ENCODE data around the gene FCF1. TPM values are rescaled to one million over a fixed set of nuclear protein-coding genes. Genes with fewer than 3 reads are reported as not detected.

The FCF1 gene, protein sequence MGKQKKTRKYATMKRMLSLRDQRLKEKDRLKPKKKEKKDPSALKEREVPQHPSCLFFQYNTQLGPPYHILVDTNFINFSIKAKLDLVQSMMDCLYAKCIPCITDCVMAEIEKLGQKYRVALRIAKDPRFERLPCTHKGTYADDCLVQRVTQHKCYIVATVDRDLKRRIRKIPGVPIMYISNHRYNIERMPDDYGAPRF
- total RNA-seq (2014; rRNA removed; shearing (Covaris generic)) (58.7 and 61.3 TPM in 2 replicates), polyA plus RNA-seq (2016; fragmentation: Nextera tagmentation; extraction: Ambion mirVana) (30.3 and 31.5 TPM in 2 replicates)
- long read RNA-seq, partial matches to known transcripts, result 1 of 2 reads
- long read RNA-seq, other reads (novel, unspliced or antisense), result 1 of 2 reads

DNA sequence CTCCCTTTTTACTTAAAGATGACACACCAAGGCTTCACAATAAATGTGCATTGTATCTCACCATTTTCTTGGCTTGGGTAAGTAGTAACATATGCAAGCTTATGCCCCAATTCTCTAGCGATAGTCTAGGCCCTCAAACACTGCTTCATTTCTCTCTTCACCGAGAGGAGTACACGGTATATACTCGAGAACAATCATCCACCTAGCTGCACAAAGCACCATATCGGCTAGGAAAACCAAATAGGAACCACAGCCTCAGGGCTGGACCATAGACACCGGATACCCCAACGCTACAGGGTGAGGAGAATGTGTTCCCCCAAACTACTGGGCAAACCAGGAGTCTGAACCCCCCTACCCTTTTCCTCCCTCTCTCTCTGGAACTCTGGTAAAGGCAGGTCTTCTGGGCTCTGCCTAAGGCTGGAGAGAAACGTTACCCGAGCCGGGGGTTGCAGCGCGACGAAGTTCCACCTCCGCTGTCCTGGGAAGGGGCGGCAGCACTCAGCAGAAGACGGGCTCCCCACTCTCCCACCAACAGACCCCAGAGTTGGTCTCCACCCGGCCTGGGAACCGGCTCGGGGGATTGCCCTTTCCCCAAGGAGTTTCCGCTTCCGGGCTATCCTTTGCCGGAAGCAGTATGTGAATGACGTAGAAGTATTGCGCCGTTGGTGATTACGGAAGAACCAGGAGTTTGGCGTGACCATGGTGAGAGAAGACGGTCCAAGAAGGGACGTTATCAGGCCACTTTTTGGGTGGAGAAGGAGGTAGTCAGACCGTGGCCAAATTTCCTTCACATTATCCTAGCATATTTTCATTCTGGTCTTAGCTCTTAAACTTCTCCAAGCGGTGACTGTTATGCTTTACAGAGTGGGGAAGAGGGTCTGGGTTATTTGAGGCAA lies at the start of gene FCF1, which contains the start of gene AREL1:
Gene FCF1, plus strand, starts transcription at position 646 of the 896 bp plus-strand sequence. Its CDS starts 54 bp downstream, at position 700.
Gene AREL1, minus strand, starts transcription at position 582 of the 896 bp plus-strand sequence. CDS start 27,465 bp downstream, outside the sequence.
- no peaks in the 10 kb centered on the region for H3K27me3 Mint-ChIP-seq (ENCODE audit: insufficient read depth, low read depth, poor library complexity)
- peak; percentile 100 for ATAC-seq
- peak within 1 kb of the TSS; percentile 64 for H2AFZ ChIP-seq
- TF ChIP-seq ZNF114 (CRISPR knock-in tag; IDR thresholded peaks at IDR 0.05) (no peak), CREB1 (CRISPR knock-in tag; IDR thresholded peaks at IDR 0.05; ENCODE audit: low read depth) (peak; percentile 97), NANOG (IDR thresholded peaks at IDR 0.05; ENCODE audit: borderline replicate concordance) (no peak), POLR2AphosphoS5 (IDR thresholded peaks at IDR 0.05; ENCODE audit: low read depth) (peak; percentile 85)
- TF ChIP-seq, protein P1, sequence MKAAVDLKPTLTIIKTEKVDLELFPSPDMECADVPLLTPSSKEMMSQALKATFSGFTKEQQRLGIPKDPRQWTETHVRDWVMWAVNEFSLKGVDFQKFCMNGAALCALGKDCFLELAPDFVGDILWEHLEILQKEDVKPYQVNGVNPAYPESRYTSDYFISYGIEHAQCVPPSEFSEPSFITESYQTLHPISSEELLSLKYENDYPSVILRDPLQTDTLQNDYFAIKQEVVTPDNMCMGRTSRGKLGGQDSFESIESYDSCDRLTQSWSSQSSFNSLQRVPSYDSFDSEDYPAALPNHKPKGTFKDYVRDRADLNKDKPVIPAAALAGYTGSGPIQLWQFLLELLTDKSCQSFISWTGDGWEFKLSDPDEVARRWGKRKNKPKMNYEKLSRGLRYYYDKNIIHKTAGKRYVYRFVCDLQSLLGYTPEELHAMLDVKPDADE (IDR thresholded peaks at IDR 0.05), result peak; percentile 95
- TF ChIP-seq, protein P2, sequence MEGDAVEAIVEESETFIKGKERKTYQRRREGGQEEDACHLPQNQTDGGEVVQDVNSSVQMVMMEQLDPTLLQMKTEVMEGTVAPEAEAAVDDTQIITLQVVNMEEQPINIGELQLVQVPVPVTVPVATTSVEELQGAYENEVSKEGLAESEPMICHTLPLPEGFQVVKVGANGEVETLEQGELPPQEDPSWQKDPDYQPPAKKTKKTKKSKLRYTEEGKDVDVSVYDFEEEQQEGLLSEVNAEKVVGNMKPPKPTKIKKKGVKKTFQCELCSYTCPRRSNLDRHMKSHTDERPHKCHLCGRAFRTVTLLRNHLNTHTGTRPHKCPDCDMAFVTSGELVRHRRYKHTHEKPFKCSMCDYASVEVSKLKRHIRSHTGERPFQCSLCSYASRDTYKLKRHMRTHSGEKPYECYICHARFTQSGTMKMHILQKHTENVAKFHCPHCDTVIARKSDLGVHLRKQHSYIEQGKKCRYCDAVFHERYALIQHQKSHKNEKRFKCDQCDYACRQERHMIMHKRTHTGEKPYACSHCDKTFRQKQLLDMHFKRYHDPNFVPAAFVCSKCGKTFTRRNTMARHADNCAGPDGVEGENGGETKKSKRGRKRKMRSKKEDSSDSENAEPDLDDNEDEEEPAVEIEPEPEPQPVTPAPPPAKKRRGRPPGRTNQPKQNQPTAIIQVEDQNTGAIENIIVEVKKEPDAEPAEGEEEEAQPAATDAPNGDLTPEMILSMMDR (conservative IDR thresholded peaks at IDR 0.05; ENCODE audit: low read depth in 2 of 2), result no peak
- peak within 1 kb of the TSS; percentile 99 for H3K4me3 Mint-ChIP-seq
- H3K27me3 ChIP-seq (ENCODE audit: insufficient read depth), result no peaks in the 10 kb centered on the region
- H3F3A ChIP-seq (replicated peaks; ENCODE audit: low read depth), result no peaks in the 10 kb centered on the region
- no peaks in the 10 kb centered on the region for H3K9me3 Mint-ChIP-seq
- H3K4me2 ChIP-seq, result peak within 1 kb of the TSS; percentile 88
- peak within 1 kb of the TSS; percentile 96 for H3K27ac Mint-ChIP-seq
- H4K20me1 ChIP-seq (replicated peaks; ENCODE audit: insufficient read depth), result no peaks in the 10 kb centered on the region; the same call in none of the 2 replicates
- peaks cover 4% of the 10 kb centered on the region; the same call in 2 of the 3 replicates for H3K4me1 Mint-ChIP-seq
- H3K9me2 ChIP-seq (ENCODE audit: insufficient read depth), result no peaks in the 10 kb centered on the region
- peaks cover 11% of the 10 kb centered on the region for H3K36me3 ChIP-seq (ENCODE audit: insufficient read depth)
- peaks cover 16% of the 10 kb centered on the region for H3K4me1 ChIP-seq (ENCODE audit: insufficient read depth)
- peak within 1 kb of the TSS; percentile 68 for H3K4me3 ChIP-seq
- H3K27ac ChIP-seq (ENCODE audit: low read depth), result peak within 1 kb of the TSS; percentile 61; the same call in 1 of the 2 replicates
- H3K79me2 ChIP-seq (replicated peaks; ENCODE audit: insufficient read depth), result peaks cover 65% of the 10 kb centered on the region
- peak; percentile 98 for DNase-seq (ENCODE audit: low spot score)
- peaks cover 18% of the 10 kb centered on the region for H3K36me3 Mint-ChIP-seq (ENCODE audit: low read depth)

DNA sequence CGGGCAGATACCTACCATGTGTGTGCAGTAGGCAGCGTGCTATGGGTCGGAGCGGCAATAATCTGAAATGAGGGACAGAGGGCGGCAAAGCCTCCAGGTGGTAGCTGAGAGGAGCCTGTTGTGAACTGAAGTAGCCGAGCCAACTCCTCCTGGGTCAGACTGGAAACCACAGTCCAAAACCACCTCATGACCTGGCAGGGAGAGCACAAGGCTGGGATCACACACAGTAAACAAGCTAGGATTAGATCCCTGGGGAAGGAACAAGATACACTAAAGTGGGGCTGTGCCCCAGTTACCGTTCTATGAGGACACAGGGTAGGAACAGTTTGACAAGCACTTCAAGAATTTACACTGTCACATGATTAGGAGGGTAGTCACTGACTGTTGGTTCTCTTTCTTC lies 49.1 kb upstream of the FCF1 start:
- no peaks in the 10 kb centered on the region for H3K4me1 ChIP-seq (ENCODE audit: insufficient read depth)
- DNase-seq (ENCODE audit: low spot score) (no peak), ATAC-seq (no peak)
- no peak overlapping the region for H3K4me2 ChIP-seq
- H3K27ac ChIP-seq (ENCODE audit: low read depth), result no peak overlapping the region
- H3K36me3 ChIP-seq (ENCODE audit: insufficient read depth), result peaks cover 17% of the 10 kb centered on the region
- no peaks in the 10 kb centered on the region for H3F3A ChIP-seq (replicated peaks; ENCODE audit: low read depth)
- no peaks in the 10 kb centered on the region for H3K9me2 ChIP-seq (ENCODE audit: insufficient read depth)
- no peaks in the 10 kb centered on the region for H3K27me3 ChIP-seq (ENCODE audit: insufficient read depth)
- H3K27me3 Mint-ChIP-seq (ENCODE audit: insufficient read depth, low read depth, poor library complexity), result peaks cover 5% of the 10 kb centered on the region
- no peaks in the 10 kb centered on the region for H3K9me3 Mint-ChIP-seq
- H3K79me2 ChIP-seq (replicated peaks; ENCODE audit: insufficient read depth), result no peaks in the 10 kb centered on the region
- peaks cover 4% of the 10 kb centered on the region for H4K20me1 ChIP-seq (replicated peaks; ENCODE audit: insufficient read depth)
- no peak overlapping the region for H2AFZ ChIP-seq
- no peak overlapping the region for H3K4me3 Mint-ChIP-seq
- H3K4me1 Mint-ChIP-seq, result no peaks in the 10 kb centered on the region; the same call in 2 of the 3 replicates
- no peak for TF ChIP-seq ZNF331 (CRISPR knock-in tag; IDR thresholded peaks at IDR 0.05; ENCODE audit: low read depth)
- TF ChIP-seq, protein P2 (conservative IDR thresholded peaks at IDR 0.05; ENCODE audit: low read depth in 2 of 2), result 0 out of 4 replicates have a peak, but pooled peaks of 1 of the 2 experiments have one; percentile 2
- H3K36me3 Mint-ChIP-seq (ENCODE audit: low read depth), result peaks cover 45% of the 10 kb centered on the region
- no peak overlapping the region for H3K4me3 ChIP-seq
- H3K27ac Mint-ChIP-seq, result 0 out of 2 replicates have a peak overlapping the region, but pooled peaks have one; percentile 36
